ENCODE results near the gene BRAT1. TPM values are rescaled to one million over a fixed set of nuclear protein-coding genes. Genes with fewer than 3 reads are reported as not detected.
A peak's percentile ranks its signal among the peaks of the same experiment; 100 is the strongest.

The BRAT1 gene
- total RNA-seq, 2 donors from 2014 or later, result 42.1 to 42.7 TPM

DNA sequence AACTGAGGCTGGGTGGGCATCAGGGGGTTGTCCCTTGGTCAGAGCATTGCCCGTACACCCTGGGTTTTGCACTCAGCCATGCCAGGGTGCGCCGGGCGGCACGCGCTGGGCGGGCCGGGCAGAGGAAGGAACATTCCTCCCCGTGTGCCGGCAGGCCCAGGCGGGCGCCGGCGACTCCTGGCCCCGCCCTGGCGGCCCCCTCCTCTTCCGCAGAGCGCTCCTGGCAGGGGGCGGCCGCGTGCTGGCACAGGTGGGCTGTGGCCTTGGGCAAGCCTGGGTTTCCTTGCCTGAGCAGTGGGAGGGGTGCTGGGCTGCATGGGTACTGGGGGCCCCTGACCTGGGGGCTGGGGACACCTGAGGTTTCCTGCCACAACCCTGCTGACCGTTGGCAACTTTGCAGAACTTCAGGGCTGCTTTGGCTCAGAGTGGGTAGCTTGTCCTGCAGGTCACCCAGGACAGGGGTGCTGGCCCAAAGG is 31.8 kb downstream of the BRAT1 start:
- H3K9ac ChIP-seq (ENCODE audit: extremely low read depth, low read length, poor library complexity, severe bottlenecking), result no peak overlapping the region
- Mint-ChIP-seq H3K36me3 (ENCODE audit: low read depth) (peaks cover 10% of the 10 kb centered on the region), H3K4me1 (peaks cover 38% of the 10 kb centered on the region), H3K27me3 (ENCODE audit: insufficient read depth) (peaks cover 18% of the 10 kb centered on the region), H3K27ac (peak overlapping the region; percentile 79), H3K9me3 (no peaks in the 10 kb centered on the region), H3K4me3 (peak overlapping the region; percentile 82)
- peaks cover 23% of the 10 kb centered on the region for H3K27me3 ChIP-seq (ENCODE audit: control insufficient read depth, insufficient read depth, low read length, poor library complexity, severe bottlenecking)
- peak; percentile 82 for DNase-seq
- TF ChIP-seq CTCF (conservative IDR thresholded peaks at IDR 0.05), result no peak
- WGBS, 2 experiments (ENCODE audit: insufficient coverage in 1 of 2, insufficient read length in 1 of 2), result 21 to 46% methylated on average over 14 to 22 of the region's 22 CpGs
- no peaks in the 10 kb centered on the region for H3K36me3 ChIP-seq (ENCODE audit: control insufficient read depth, insufficient read depth, low read length)
- peak overlapping the region; percentile 98 for H3K27ac ChIP-seq (ENCODE audit: low read depth, low read length)
- no peak overlapping the region for H3K4me3 ChIP-seq (ENCODE audit: low read length)
- no peaks in the 10 kb centered on the region for H3K9me3 ChIP-seq (ENCODE audit: control insufficient read depth, low read length)
- H3K4me1 ChIP-seq (ENCODE audit: control insufficient read depth, insufficient read depth, low read length), result peaks cover 17% of the 10 kb centered on the region

- H3K4me3 ChIP-seq (ENCODE audit: low read length), result no peak overlapping the region
- 55 to 71% methylated on average over 14 to 19 of the region's 19 CpGs for WGBS, 2 experiments (ENCODE audit: insufficient coverage in 1 of 2, insufficient read length in 1 of 2)
- peak overlapping the region; percentile 79 for H3K27ac Mint-ChIP-seq
These were observed 32.4 kb downstream of the BRAT1 start for GRCh38 chr7:2522780-2523433.

GRCh38 chr7:2521952-2522591 is 33.3 kb downstream of the BRAT1 start:
- H3K4me3 Mint-ChIP-seq, result peak overlapping the region; percentile 82

More at GRCh38 chr7:2522780-2523433, 32.4 kb downstream of the BRAT1 start:
- Histone ChIP-seq H3K4me1 (ENCODE audit: control insufficient read depth, insufficient read depth, low read length) (peaks cover 12% of the 10 kb centered on the region), H3K36me3 (ENCODE audit: control insufficient read depth, insufficient read depth, low read length) (no peaks in the 10 kb centered on the region), H3K9ac (ENCODE audit: extremely low read depth, low read length, poor library complexity, severe bottlenecking) (no peak overlapping the region), H3K27me3 (ENCODE audit: control insufficient read depth, insufficient read depth, low read length, poor library complexity, severe bottlenecking) (peaks cover 29% of the 10 kb centered on the region), H3K9me3 (ENCODE audit: control insufficient read depth, low read length) (no peaks in the 10 kb centered on the region), H3K27ac (ENCODE audit: low read depth, low read length) (peak overlapping the region; percentile 98)
- H3K9me3 Mint-ChIP-seq, result no peaks in the 10 kb centered on the region
- peaks cover 24% of the 10 kb centered on the region for H3K27me3 Mint-ChIP-seq (ENCODE audit: insufficient read depth)
- peaks cover 38% of the 10 kb centered on the region for H3K4me1 Mint-ChIP-seq
- TF ChIP-seq CTCF (conservative IDR thresholded peaks at IDR 0.05), result no peak
- H3K36me3 Mint-ChIP-seq (ENCODE audit: low read depth), result peaks cover 6% of the 10 kb centered on the region
- DNase-seq, result peak; percentile 77
- H3K4me3 Mint-ChIP-seq, result peak overlapping the region; percentile 82

More at GRCh38 chr7:2521952-2522591, 33.3 kb downstream of the BRAT1 start:
- Histone ChIP-seq H3K27me3 (ENCODE audit: control insufficient read depth, insufficient read depth, low read length, poor library complexity, severe bottlenecking) (peaks cover 34% of the 10 kb centered on the region), H3K4me1 (ENCODE audit: control insufficient read depth, insufficient read depth, low read length) (peaks cover 7% of the 10 kb centered on the region), H3K36me3 (ENCODE audit: control insufficient read depth, insufficient read depth, low read length) (no peaks in the 10 kb centered on the region), H3K4me3 (ENCODE audit: low read length) (no peak overlapping the region), H3K9me3 (ENCODE audit: control insufficient read depth, low read length) (no peaks in the 10 kb centered on the region), H3K9ac (ENCODE audit: extremely low read depth, low read length, poor library complexity, severe bottlenecking) (no peak overlapping the region), H3K27ac (ENCODE audit: low read depth, low read length) (peak overlapping the region; percentile 38)
- TF ChIP-seq CTCF (conservative IDR thresholded peaks at IDR 0.05), result peak; percentile 27
- H3K9me3 Mint-ChIP-seq, result no peaks in the 10 kb centered on the region
- H3K27me3 Mint-ChIP-seq (ENCODE audit: insufficient read depth), result peaks cover 31% of the 10 kb centered on the region
- H3K36me3 Mint-ChIP-seq (ENCODE audit: low read depth), result peaks cover 4% of the 10 kb centered on the region
- DNase-seq, result peak; percentile 58
- H3K27ac Mint-ChIP-seq, result no peak overlapping the region
- WGBS, 2 experiments (ENCODE audit: insufficient coverage in 1 of 2, insufficient read length in 1 of 2), result 46 to 74% methylated on average over 16 to 17 of the region's 17 CpGs
- H3K4me1 Mint-ChIP-seq, result peaks cover 36% of the 10 kb centered on the region

Data from endodermal cell (in vitro differentiated cells).